Caco-2 (cell line): Measurements from ENCODE around the gene LRRN3. TPM values are rescaled to one million over a fixed set of nuclear protein-coding genes. Genes with fewer than 3 reads are reported as not detected.

Experiments used
- BruUV-seq: library from RNA; stranded (reverse); fragments of 400-500 nt; replicated peaks from 2 replicates; lab custom pipeline; 2021; lab: Mats Ljungman, UMichigan
- CTCF ChIA-PET: fragments of 300-600 bp; sonication (Branson Sonifier 250); formaldehyde crosslinking; loops from one replicate; lab custom pipeline; 2022; ENCODE audit warnings: antibody characterized with exemption; lab: Charles Lee
- POLR2A ChIA-PET: fragments of 300-600 bp; sonication (Branson Sonifier 250); formaldehyde crosslinking; loops from one replicate; lab custom pipeline; 2022; ENCODE audit warnings: antibody characterized with exemption; lab: Charles Lee
- DNase-seq, 2 experiments: peaks; one replicate each; pipeline versions ENCODE4 v3.0.0 to v3.0.0-alpha.2; 2020 to 2022
- H3K27me3 ChIP-seq: replicated peaks from 2 replicates; pipeline ENCODE4 v1.6.0; 2011; ENCODE audit warnings: low read length; ENCODE audit not compliant: control insufficient read depth, insufficient read depth
- H3K36me3 ChIP-seq: 2 replicates; pipeline ENCODE4 v1.5.1; 2011; ENCODE audit warnings: low read length; ENCODE audit not compliant: control insufficient read depth, insufficient read depth
- H3K4me1 ChIP-seq: fragments of 250-450 bp; sonication (Bioruptor Pico); 2 replicates; pipeline ENCODE4 v1.5.1; 2020; ENCODE audit warnings: mild to moderate bottlenecking
- H3K4me3 ChIP-seq: 2 replicates; pipeline ENCODE4 v1.5.1; 2011; ENCODE audit warnings: low read depth, mild to moderate bottlenecking, control low read depth, low read length
- H3K9me3 ChIP-seq: fragments of 250-450 bp; sonication (Bioruptor Pico); 2 replicates; pipeline ENCODE4 v1.5.1; 2020; ENCODE audit warnings: mild to moderate bottlenecking, moderate library complexity
- H3K27ac Mint-ChIP-seq: one replicate; pipeline ENCODE4 v1.8.0; 2022; ENCODE audit warnings: mixed read lengths; ENCODE audit not compliant: unreplicated experiment
- H3K27me3 Mint-ChIP-seq: one replicate; pipeline ENCODE4 v1.8.0; 2022; ENCODE audit warnings: mixed read lengths; ENCODE audit not compliant: insufficient read depth, unreplicated experiment
- H3K36me3 Mint-ChIP-seq: one replicate; pipeline ENCODE4 v1.8.0; 2022; ENCODE audit warnings: mild to moderate bottlenecking, mixed read lengths; ENCODE audit not compliant: insufficient read depth, unreplicated experiment
- H3K4me1 Mint-ChIP-seq: one replicate; pipeline ENCODE4 v1.8.0; 2022; ENCODE audit warnings: low read depth, mixed read lengths; ENCODE audit not compliant: unreplicated experiment
- H3K4me3 Mint-ChIP-seq: one replicate; pipeline ENCODE4 v1.8.0; 2022; ENCODE audit warnings: mild to moderate bottlenecking, moderate library complexity, mixed read lengths; ENCODE audit not compliant: unreplicated experiment
- H3K9me3 Mint-ChIP-seq: one replicate; pipeline ENCODE4 v1.8.0; 2022; ENCODE audit warnings: mixed read lengths; ENCODE audit not compliant: unreplicated experiment
- intact Hi-C: fragments of 100-400 bp; cut with micrococcal nuclease; formaldehyde crosslinking; loops from one replicate; pipeline ENCODE4 v1.10.0; 2022; ENCODE audit not compliant: unreplicated experiment
- total RNA-seq: library from RNA; stranded (reverse); gene quantifications from 2 replicates; pipeline ENCODE4 v1.2.3, GENCODE V29; 2022
- TF ChIP-seq, protein P1 (sequence below), 2 experiments: fragments of 200-600 bp in 1 of 2; IDR thresholded peaks; 1 replicate in 1 of 2; 2 replicates in 1 of 2; pipeline versions ENCODE4 v1.5.1 to v1.8.0; 2011 to 2022; ENCODE audit warnings: antibody characterized with exemption in 1 of 2, control low read depth in 1 of 2, inconsistent platforms in 1 of 2, low read depth in 1 of 2, low read length in 1 of 2, mild to moderate bottlenecking in 1 of 2, moderate library complexity in 1 of 2; ENCODE audit not compliant: insufficient read depth in 1 of 2, severe bottlenecking in 1 of 2, unreplicated experiment in 1 of 2

The LRRN3 gene
- total RNA-seq, 1 experiment from 2014 or later, result 0.68 TPM

DNA sequence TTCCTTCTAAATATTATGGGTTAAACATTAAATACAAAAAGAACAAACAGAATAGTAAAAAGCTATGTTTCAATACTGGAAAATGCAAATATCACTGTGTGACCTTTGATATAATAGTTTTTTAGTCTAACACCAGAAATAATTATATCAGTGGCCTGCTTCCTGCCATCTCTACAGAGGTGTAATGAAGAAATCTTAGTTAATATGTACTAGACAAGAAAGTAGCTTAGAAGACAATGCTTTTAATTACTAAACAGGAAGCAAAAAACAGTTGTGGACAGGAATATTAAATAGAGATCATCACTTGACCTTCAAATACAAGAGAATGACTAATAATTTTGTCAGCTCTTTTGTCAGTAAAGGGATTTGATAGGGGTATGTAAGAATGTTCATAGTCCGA lies 47.4 kb upstream of the LRRN3 start:
- Histone ChIP-seq H3K36me3 (no peaks in the 10 kb centered on the region), H3K27me3 (no peaks in the 10 kb centered on the region), H3K4me3 (no peak overlapping the region), H3K4me1 (no peaks in the 10 kb centered on the region), H3K9me3 (no peaks in the 10 kb centered on the region)
- intact Hi-C loops, result no loop called here
- DNase-seq, result no peak
- BruUV-seq, result no TSS peak
- TF ChIP-seq, protein P1, sequence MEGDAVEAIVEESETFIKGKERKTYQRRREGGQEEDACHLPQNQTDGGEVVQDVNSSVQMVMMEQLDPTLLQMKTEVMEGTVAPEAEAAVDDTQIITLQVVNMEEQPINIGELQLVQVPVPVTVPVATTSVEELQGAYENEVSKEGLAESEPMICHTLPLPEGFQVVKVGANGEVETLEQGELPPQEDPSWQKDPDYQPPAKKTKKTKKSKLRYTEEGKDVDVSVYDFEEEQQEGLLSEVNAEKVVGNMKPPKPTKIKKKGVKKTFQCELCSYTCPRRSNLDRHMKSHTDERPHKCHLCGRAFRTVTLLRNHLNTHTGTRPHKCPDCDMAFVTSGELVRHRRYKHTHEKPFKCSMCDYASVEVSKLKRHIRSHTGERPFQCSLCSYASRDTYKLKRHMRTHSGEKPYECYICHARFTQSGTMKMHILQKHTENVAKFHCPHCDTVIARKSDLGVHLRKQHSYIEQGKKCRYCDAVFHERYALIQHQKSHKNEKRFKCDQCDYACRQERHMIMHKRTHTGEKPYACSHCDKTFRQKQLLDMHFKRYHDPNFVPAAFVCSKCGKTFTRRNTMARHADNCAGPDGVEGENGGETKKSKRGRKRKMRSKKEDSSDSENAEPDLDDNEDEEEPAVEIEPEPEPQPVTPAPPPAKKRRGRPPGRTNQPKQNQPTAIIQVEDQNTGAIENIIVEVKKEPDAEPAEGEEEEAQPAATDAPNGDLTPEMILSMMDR (IDR thresholded peaks at IDR 0.05; ENCODE audit: insufficient read depth in 1 of 2, low read depth in 1 of 2, low read length in 1 of 2, severe bottlenecking in 1 of 2, unreplicated experiment in 1 of 2), result no peak
- CTCF ChIA-PET, result no interaction called here
- Mint-ChIP-seq H3K9me3 (no peaks in the 10 kb centered on the region), H3K36me3 (no peaks in the 10 kb centered on the region), H3K27ac (no peak overlapping the region), H3K4me3 (no peak overlapping the region), H3K4me1 (no peaks in the 10 kb centered on the region), H3K27me3 (no peaks in the 10 kb centered on the region)
- POLR2A ChIA-PET, result no interaction called here

DNA sequence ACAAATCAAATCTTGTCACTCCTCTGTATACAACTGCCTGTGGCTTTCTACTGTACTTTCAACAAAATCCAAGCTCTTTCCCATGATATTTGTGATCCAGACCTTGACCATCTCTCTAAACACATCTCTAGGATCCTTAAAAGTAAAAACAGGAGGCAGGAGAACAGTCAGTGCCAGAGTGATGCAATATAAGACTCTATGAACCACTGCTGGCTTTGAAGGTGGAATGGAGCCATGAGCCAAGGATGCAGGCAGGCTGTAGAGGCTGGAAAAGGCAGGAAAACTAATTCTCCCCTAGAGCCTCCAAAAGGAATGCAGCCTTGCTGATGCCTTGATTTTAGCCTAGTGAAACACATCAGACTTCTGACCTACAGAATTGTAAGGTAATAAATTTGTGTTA lies 45.5 kb upstream of the LRRN3 start:
- POLR2A ChIA-PET, result no interaction called here
- Mint-ChIP-seq H3K4me1 (no peaks in the 10 kb centered on the region), H3K27ac (no peak overlapping the region), H3K36me3 (peaks cover 3% of the 10 kb centered on the region), H3K9me3 (no peaks in the 10 kb centered on the region), H3K27me3 (no peaks in the 10 kb centered on the region), H3K4me3 (no peak overlapping the region)
- intact Hi-C loops, result no loop called here
- TF ChIP-seq, protein P1 (IDR thresholded peaks at IDR 0.05; ENCODE audit: insufficient read depth in 1 of 2, low read depth in 1 of 2, low read length in 1 of 2, severe bottlenecking in 1 of 2, unreplicated experiment in 1 of 2), result no peak
- no peak for DNase-seq
- CTCF ChIA-PET, result no interaction called here
- no peaks in the 10 kb centered on the region for H3K27me3 ChIP-seq
- no peaks in the 10 kb centered on the region for H3K9me3 ChIP-seq
- no TSS peak for BruUV-seq
- H3K4me1 ChIP-seq, result no peaks in the 10 kb centered on the region
- no peak overlapping the region for H3K4me3 ChIP-seq
- H3K36me3 ChIP-seq, result no peaks in the 10 kb centered on the region

DNA sequence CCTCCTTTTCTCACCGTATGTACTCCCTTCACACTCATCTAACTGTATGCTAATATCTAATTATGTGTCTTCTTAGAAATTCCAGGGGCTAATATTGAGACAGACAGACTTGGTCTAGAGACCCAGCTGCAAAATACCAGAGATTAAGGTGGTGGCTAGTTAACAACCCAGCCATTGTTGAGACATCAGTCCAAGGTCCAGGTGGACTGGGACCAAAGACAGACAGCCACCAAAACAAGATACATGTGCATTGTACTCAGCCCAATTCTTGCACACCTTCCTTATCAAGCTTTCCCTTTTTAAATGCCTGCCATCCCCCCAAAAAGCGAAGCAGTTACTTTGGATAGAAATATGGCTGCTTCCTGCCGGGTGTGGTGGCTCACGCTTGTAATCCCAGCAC lies 43.3 kb upstream of the LRRN3 start:
- no peak overlapping the region for H3K27ac Mint-ChIP-seq
- no TSS peak for BruUV-seq

More for the DNA sequence above, 43.3 kb upstream of the LRRN3 start:
- no peaks in the 10 kb centered on the region for H3K9me3 Mint-ChIP-seq
- no peaks in the 10 kb centered on the region for H3K4me1 Mint-ChIP-seq
- no peaks in the 10 kb centered on the region for H3K27me3 ChIP-seq
- no peak overlapping the region for H3K4me3 ChIP-seq
- H3K4me1 ChIP-seq, result no peaks in the 10 kb centered on the region
- no peak overlapping the region for H3K4me3 Mint-ChIP-seq
- no peak for DNase-seq
- H3K27me3 Mint-ChIP-seq, result no peaks in the 10 kb centered on the region
- POLR2A ChIA-PET, result interaction anchor here (0.6 kb wide), 1 partner anchor 16 kb away, joined by 3 read pairs; no protein-coding TSS in a partner anchor
- H3K36me3 Mint-ChIP-seq, result peaks cover 5% of the 10 kb centered on the region
- no peaks in the 10 kb centered on the region for H3K36me3 ChIP-seq
- intact Hi-C loops, result no loop called here
- H3K9me3 ChIP-seq, result no peaks in the 10 kb centered on the region
- TF ChIP-seq, protein P1 (IDR thresholded peaks at IDR 0.05; ENCODE audit: insufficient read depth in 1 of 2, low read depth in 1 of 2, low read length in 1 of 2, severe bottlenecking in 1 of 2, unreplicated experiment in 1 of 2), result no peak
- CTCF ChIA-PET, result no interaction called here
